AG10803 (cell line): ENCODE data around the gene ANGEL1.

Experiments
- DNase-seq: peaks from one replicate; pipeline ENCODE4 v3.0.0; 2010; ENCODE audit warnings: low read depth
- H3K4me3 ChIP-seq: 2 replicates; pipeline ENCODE4 v1.5.1; 2011; ENCODE audit warnings: mild to moderate bottlenecking, low read length, control low read depth
- CTCF ChIP-seq: conservative IDR thresholded peaks from 2 replicates; pipeline ENCODE4 v1.5.1; 2011; ENCODE audit warnings: mild to moderate bottlenecking, low read length, control low read depth, inconsistent platforms

ANGEL1 gene

DNA sequence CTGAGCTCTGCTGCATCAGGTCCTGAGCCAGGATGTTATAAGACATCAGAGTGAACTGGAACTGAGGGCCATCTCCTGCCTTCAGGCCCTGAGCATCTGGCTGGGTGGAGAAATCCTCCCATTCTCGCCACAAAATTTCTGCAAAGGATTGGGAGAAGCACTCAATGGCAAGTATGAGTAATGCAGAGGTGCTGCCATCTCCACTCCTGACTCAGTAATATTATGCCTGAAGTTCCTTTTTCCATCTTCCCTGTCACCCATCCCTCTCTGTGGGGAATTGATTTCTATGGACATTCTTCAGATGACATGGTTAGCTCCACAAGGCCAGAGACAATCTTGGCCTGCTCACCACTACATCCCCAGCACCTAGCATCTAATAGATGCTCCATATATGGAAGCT is 4.7 kb downstream of the ANGEL1 start:
- no peak for DNase-seq
- TF ChIP-seq CTCF = no peak

DNA sequence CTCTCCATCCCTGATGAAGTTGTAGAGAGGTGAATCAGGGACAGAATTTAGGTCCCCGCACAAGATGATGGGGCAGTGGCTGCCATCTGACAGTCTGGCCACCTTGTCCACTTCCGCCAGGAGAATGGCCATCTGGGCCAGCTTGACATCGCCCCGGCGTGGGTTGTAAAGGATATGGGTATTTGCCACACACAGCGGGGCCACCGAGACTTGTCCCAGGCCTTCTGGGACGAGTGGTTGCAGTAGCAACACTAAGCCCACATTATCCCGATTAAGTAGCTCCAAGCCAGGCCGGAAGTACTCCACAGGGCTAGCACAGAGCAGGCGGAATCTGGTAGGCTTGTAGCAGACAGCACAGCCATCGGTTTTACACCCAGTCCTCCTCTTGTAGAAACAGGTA is 6.2 kb downstream of the ANGEL1 start:
- no peak for TF ChIP-seq CTCF
- DNase-seq = no peak
- H3K4me3 ChIP-seq = no peak overlapping the region

More for the DNA sequence above, 4.7 kb downstream of the ANGEL1 start:
- H3K4me3 ChIP-seq = no peak overlapping the region

DNA sequence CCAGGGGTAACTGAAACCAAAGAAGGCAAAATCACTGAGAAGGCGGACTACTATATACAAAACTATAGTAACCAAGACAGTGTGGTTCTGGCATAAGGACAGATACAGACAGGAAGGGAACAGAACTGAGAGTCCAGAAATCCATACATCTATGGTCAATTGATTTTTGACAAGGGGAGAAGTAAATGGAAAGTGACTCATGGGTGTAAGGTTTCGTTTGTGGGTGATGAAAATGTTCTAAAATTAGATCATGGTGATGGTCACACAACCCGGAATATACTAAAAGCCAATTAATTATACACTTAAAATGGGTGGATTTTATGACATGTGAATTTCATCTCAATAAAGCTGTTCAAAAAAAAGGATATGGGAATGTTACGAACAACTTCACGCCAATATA is 18.7 kb downstream of the ANGEL1 start:
- H3K4me3 ChIP-seq = no peak overlapping the region
- no peak for DNase-seq
- no peak for TF ChIP-seq CTCF

DNA sequence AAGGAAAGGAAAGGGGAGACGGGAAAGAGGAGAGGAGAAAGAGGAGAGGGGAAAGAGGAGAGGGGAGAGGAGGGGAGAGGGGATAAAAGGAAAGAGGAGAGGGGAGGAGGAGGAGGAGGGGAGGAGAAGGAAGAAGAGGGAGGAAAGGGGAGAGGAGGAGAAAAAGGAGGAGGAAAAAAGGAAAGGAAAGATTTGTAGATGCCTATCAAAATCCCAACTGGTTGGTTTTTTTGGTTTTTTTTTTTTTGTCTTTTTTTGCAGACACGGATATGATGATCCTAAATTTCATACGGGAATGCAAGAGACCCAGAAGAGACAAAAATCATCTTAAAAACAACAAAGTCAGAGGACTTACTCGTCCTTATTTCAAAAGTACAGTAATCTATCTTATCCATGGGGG is 19.4 kb downstream of the ANGEL1 start:
- H3K4me3 ChIP-seq = no peak overlapping the region
- no peak for TF ChIP-seq CTCF
- no peak for DNase-seq

DNA sequence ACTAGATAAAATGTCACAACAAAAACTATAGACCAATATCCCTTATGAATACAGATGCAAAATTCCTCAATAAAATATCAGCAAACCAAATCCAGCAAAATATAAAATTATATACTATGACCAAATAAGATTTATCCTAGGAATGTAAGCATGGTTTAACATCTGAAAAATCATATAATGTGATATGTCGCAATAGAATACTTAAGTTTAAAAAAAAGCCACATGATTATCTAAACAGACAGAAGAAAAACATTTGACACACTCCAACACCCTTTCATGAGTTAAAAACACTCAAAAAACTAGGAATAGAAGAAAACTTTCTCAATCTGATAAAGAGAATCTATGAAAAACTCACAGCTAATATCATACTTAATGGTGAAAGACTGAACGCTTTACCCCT is 20.3 kb downstream of the ANGEL1 start:
- DNase-seq = no peak
- TF ChIP-seq CTCF = no peak
- no peak overlapping the region for H3K4me3 ChIP-seq

DNA sequence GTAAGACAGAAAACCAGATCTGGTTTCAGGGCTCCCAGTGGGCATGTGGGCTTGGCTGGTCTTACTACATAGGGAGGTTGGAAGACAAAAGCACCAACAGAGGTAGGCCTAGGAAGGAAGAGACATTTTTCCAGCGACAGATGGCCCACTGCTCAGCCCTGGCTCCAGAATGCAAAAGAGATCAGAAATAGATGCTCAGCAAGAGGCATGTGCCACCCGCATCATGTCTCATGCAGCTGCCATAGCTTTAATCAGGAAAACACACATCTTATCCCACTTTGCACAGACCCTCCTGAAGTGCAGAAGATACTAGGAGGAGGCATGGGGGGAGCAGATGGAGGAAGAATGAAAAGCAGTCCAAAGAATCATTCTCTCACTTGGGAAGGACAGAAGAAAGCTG is 26.1 kb downstream of the ANGEL1 start:
- no peak for DNase-seq
- H3K4me3 ChIP-seq = no peak overlapping the region
- no peak for TF ChIP-seq CTCF

DNA sequence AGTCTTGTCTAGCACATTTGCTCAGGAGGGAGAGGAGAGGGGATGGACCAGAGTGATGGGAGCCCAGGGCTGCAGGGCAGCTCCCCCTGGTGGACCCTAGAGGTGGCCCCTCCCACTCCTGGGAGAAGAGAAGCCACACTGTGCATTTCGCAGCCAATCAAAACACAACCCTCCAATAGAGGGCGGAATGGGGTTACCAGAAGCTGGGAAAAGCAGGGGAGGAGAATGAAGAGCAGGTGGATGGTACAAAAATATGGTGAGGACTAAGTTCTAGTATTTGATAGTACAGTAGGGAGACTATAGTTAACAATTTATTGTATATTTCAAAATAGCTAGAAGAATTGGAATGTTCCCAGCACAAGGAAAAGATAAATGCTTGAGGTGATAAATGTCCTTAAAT is 27.8 kb downstream of the ANGEL1 start:
- TF ChIP-seq CTCF = peak; percentile 74
- H3K4me3 ChIP-seq = no peak overlapping the region
- DNase-seq = peak; percentile 57
